Endothelial cell of umbilical vein (primary cell): ENCODE measurements around the gene NOP9.

ENCODE experiments used
- EZH2 ChIP-seq: IDR thresholded peaks from 2 replicates; pipeline ENCODE4 v1.6.1; 2012; ENCODE audit warnings: borderline replicate concordance, low read depth, mild to moderate bottlenecking, moderate library complexity, low read length, inconsistent platforms; ENCODE audit not compliant: severe bottlenecking
- FOS ChIP-seq: IDR thresholded peaks from 2 replicates; pipeline ENCODE4 v1.6.1; 2011; ENCODE audit warnings: mild to moderate bottlenecking, low read length, moderate library complexity, borderline replicate concordance; ENCODE audit not compliant: insufficient read depth
- GATA2 ChIP-seq: IDR thresholded peaks from 2 replicates; pipeline ENCODE4 v1.7.0; 2011; ENCODE audit warnings: low read depth, mild to moderate bottlenecking, moderate library complexity, mixed read lengths, low read length; ENCODE audit not compliant: insufficient read length, insufficient read depth
- JUN ChIP-seq: IDR thresholded peaks from 2 replicates; pipeline ENCODE4 v1.6.1; 2011; ENCODE audit warnings: borderline replicate concordance, low read depth; ENCODE audit not compliant: insufficient read length, insufficient read depth
- MYC ChIP-seq: IDR thresholded peaks from one replicate; pipeline ENCODE4 v1.6.1; 2011; ENCODE audit warnings: mild to moderate bottlenecking, low read depth, low read length
- POLR2A ChIP-seq: IDR thresholded peaks from 2 replicates; pipeline ENCODE4 v1.6.1; 2012; ENCODE audit warnings: low read depth, mild to moderate bottlenecking, control low read depth, low read length
- POLR2AphosphoS5 ChIP-seq: IDR thresholded peaks from 2 replicates; pipeline ENCODE4 v1.6.1; 2012; ENCODE audit warnings: low read depth, mild to moderate bottlenecking, control low read depth, low read length, moderate library complexity; ENCODE audit not compliant: insufficient read depth
- TF ChIP-seq, protein P1 (sequence below), 2 donors: IDR thresholded peaks; 1 replicate in 1 of 2; 2 replicates in 1 of 2; pipeline ENCODE4 v1.5.1; 2011; ENCODE audit warnings: low read length in 2 of 2, mild to moderate bottlenecking in 2 of 2, moderate library complexity in 2 of 2, control low read depth in 1 of 2, inconsistent platforms in 1 of 2, low read depth in 1 of 2; ENCODE audit not compliant: insufficient read depth in 1 of 2; ENCODE audit errors: extremely low read depth in 1 of 2
- TF ChIP-seq, protein P2 (sequence below): IDR thresholded peaks from 2 replicates; pipeline ENCODE4 v1.6.1; 2011; ENCODE audit not compliant: insufficient read depth, insufficient read length

DNA sequence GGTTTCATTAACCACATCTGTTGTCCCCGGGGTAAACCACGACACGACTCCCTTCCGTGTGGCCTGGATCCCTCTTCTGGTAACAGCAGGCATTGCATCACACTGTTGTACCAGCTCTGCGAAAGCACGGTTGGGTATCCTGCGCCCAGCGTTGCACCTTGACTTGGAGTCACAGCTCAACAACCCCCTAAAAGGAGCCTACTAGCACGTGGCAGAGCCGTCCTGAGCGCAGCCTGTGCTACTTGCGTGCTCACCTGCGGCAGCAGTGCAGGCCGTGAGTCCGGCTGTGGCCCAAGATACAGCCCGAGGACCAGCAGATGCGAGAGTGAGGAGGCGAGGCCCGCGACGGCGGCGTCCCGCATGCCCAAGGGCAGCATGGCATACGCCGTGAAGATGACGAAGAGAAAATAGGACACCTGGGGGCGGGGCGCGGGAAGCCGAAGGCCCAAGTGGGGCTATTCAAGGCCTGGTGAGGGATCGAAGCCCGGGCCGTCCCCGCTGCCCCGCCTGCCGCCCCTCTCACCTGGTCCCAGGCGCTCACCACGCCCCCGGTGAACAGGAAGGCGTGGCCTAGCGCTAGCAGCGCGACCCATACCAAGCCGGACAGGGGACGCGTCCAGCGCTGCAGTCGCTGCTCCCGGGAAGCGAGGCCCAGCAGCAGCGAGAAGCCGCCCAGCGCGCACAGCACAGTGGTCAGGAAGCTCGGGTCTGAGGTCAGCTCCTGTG, 32.8 kb downstream of the NOP9 start:
- TF ChIP-seq, protein P1, sequence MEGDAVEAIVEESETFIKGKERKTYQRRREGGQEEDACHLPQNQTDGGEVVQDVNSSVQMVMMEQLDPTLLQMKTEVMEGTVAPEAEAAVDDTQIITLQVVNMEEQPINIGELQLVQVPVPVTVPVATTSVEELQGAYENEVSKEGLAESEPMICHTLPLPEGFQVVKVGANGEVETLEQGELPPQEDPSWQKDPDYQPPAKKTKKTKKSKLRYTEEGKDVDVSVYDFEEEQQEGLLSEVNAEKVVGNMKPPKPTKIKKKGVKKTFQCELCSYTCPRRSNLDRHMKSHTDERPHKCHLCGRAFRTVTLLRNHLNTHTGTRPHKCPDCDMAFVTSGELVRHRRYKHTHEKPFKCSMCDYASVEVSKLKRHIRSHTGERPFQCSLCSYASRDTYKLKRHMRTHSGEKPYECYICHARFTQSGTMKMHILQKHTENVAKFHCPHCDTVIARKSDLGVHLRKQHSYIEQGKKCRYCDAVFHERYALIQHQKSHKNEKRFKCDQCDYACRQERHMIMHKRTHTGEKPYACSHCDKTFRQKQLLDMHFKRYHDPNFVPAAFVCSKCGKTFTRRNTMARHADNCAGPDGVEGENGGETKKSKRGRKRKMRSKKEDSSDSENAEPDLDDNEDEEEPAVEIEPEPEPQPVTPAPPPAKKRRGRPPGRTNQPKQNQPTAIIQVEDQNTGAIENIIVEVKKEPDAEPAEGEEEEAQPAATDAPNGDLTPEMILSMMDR (IDR thresholded peaks at IDR 0.05; ENCODE audit: extremely low read depth in 1 of 2, insufficient read depth in 1 of 2, low read depth in 1 of 2, low read length in 2 of 2): peak; percentile 55 to 72
- TF ChIP-seq POLR2A: no peak
- no peak for TF ChIP-seq JUN
- TF ChIP-seq POLR2AphosphoS5: no peak
- TF ChIP-seq EZH2: no peak
- TF ChIP-seq, protein P2, sequence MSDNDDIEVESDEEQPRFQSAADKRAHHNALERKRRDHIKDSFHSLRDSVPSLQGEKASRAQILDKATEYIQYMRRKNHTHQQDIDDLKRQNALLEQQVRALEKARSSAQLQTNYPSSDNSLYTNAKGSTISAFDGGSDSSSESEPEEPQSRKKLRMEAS: no peak
- no peak for TF ChIP-seq GATA2
- no peak for TF ChIP-seq FOS
- TF ChIP-seq MYC: no peak
